CD4-positive, alpha-beta T cell treated with Interferon gamma for 1 hour (primary cell): ENCODE measurements around the gene TMF1.
A peak's percentile ranks its signal among the peaks of the same experiment; 100 is the strongest.

Experiments used
- DNase-seq: peaks from one replicate; pipeline ENCODE4 v3.0.0-alpha.2; 2020

Gene TMF1

DNA sequence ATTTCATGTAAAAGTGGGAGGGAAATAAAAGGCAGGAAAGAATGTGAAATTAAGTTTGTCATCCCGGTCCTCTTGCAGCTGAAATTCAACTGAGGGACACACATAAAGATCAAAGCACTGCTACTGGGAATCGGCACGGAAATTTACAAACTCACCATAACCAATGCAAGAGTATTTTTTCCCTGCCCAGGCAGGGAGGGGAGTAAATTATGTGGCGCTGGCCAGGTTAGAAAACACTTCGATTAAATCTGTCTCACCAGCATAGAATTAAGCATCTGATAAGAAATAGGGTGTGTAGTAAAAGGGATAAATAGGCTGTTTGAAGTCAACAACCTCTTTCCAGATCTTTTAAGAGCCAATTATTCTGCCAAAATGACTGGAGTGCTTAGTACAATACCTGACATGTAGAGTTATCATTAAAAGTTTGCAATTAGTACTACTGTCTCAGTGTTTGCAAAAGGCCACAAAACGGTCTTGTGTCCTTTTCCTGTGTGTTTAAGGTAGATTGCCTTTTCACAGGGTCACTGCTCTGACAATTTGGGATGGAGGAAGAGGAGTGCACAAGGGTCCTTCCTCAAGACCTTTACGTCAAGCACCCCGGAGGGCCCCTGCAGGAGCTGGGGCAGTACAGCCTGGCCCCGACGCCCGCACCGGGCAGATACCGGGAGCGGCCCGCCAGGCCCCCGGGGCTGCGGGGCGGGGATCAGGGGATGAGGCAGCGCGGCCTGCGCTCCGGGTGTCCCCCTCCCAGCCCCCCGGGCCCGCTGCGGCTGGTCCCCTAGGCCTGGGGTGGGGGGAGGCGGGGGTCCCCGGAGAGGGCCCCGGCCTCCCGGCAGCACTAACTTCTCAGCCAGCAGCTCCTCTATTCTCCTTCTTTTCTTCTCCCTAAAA, 27.4 kb upstream of the TMF1 start:
- DNase-seq: no peak

GRCh38 chr3:69072928-69073327, 20.8 kb upstream of the TMF1 start:
- no peak for DNase-seq

- DNase-seq: no peak
These were observed 14.0 kb upstream of the TMF1 start for GRCh38 chr3:69066121-69066520.

GRCh38 chr3:69065318-69065964, 13.3 kb upstream of the TMF1 start:
- no peak for DNase-seq

DNA sequence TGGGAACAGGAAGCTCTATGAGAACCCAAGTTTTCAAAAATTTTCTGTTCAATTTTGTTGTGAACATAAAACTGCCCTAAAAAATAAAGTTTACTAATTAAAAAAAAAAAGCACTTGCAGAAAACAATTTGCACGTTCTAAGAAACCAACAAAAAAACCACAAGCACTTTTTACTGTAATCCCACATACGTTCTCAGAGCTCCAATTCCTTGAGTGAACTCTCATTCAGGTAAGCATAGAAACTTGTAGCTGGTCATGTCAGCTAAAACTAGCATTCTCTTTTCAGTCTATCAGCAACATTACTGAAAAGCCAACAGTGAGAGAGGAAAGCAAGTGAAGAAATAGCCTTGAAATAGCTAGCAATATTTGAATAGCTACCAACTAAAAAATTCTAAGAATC, 11.5 kb upstream of the TMF1 start:
- no peak for DNase-seq

- no peak for DNase-seq
These were observed 7.6 kb upstream of the TMF1 start for GRCh38 chr3:69059688-69060087.

DNA sequence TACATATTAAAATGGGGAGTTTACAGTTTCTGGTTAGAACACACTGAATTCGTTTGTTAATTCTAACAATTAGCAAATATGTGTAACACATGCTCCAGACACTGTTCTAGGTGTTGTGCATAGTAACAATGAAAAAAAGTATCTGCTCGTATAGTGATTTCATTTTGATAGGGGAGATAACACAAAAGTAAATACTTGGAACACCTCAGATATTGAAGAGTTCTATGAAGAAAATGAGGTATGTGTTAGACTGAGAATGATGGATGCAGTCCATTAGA, 6.8 kb upstream of the TMF1 start:
- DNase-seq: no peak

DNA sequence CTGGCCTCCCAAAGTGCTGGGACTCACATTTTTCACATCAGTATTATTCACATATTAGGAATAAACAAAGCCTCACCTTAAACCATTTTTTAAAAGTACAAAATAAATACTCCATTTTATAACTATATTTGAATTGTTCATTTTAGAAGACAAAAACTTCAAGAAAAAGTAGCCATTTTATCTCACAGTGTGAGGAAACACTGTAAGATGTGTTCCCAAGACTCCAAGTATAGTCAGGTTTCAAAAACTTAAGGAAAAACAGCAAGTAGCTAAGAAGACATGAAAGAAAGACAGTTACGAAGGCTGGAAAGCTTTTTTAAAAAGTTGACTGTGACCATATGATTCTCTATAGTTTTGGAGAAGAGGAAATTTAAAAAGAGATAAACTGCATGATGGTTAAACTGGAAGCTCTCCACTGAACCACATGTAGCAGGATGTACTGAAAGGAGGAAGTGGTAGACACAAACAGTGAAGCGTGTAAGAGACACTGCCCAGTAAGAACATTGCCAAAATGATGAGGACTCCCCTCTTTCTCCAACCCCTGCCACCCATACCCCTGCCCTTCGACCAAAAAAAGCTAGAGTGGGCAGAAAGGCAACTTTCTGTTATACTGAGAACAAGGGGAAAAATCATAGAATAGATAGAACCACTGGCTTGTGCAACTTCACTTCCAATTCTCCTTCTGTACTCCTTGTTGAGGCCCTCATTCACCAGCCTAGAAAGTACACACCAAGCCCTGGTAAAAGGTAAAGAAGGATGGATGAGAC, 6.2 kb upstream of the TMF1 start:
- DNase-seq: no peak

GRCh38 chr3:69052472-69052898, 352 bp upstream of the TMF1 start:
- DNase-seq: no peak

DNA sequence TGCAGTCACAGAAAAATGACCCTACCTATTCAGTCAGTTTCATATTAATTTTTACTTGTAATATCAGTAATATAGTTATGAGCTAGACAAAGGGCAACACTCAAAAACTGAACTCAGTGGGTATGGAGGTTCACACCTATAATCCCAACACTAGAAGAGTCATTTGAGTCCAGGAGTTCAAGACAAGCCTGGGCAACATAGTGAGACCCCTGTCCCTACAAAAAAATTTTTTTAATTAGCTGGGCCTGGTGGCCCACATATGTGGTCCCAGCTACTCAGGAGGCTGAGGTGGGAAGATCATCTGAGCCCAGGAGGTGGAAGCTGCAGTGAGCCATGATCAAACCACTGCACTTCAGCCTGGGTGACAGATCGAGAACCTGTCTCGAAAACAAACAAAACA, 3.1 kb downstream of the TMF1 start:
- DNase-seq: no peak

GRCh38 chr3:69044608-69045007, 7.5 kb downstream of the TMF1 start:
- no peak for DNase-seq

GRCh38 chr3:69033470-69033869, 18.7 kb downstream of the TMF1 start:
- no peak for DNase-seq

- DNase-seq: no peak
These were observed 19.4 kb downstream of the TMF1 start for GRCh38 chr3:69032737-69033136.

GRCh38 chr3:69032142-69032541, 20.0 kb downstream of the TMF1 start:
- no peak for DNase-seq

DNA sequence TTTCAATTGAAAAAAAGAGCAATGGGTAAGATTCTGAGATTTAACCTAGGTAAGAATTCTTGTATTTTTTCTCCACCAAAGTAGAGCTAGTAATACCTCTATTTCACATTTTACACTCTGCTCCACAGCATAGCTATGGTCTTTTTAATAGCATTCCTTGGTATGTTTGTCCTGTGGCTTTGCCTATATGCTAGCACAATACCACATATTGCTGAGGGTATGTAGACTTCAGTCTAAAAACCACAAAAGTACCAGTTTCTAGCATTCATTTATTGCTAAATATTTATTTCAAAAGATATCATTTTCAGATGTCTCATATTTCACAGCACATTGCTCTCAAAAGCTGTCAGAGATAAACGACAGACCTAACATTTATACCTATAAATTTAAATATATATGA, 20.5 kb downstream of the TMF1 start:
- DNase-seq: no peak

DNA sequence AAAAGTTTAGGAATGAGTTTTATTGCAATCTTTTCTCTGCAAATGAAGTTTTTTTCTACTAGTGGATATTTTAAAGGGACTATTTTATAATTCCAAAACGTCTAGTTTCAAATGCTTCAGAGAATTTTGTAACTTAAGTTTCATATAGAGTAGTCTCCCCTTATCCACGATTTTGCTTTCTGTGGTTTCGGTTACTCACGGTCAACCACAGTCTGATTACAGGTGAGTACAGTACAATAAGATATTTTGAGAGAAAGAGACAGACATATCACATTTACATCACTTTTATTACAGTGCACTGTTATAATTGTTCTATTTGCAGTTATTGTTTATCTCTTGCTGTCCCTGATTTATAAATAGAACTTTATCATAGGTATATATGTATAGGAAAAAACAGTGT, 31.3 kb downstream of the TMF1 start:
- no peak for DNase-seq

DNA sequence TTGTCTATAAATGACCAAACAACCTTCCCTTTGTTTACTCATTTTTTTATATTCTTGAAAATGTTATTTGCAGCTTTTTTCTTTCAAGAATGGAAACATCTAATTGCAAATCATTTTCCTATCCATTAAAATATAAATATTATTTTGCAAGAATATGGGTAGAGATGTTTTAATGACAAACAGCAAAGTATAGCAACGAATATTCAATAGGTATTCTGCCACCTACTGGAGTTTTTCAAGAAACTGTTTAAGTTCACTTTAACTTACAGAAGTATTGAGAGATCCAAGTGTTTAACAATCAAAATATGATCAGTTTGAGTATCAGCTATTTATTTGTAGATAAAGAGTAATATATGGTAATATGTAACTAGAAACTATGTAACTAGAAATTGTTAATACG, 31.7 kb downstream of the TMF1 start:
- DNase-seq: no peak

GRCh38 chr3:69016901-69017300, 35.2 kb downstream of the TMF1 start:
- DNase-seq: no peak

DNA sequence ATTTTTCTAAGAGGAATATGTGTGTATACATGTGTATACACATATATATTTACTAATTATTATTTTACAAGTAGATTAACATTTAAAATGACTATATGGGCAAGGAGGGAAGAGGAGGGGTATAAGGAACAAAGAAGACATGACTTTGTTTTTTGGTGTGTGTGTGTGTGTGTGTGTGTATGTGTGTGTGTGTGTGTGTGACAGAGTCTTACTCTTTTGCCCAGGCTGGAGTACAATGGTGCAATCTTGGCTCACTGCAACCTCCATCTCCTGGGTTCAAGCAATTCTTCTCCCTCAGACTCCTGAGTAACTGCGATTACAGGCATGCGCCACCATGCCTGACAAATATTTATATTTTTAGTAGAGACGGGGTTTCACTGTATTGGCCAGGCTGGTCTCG, 36.0 kb downstream of the TMF1 start:
- DNase-seq: no peak

- DNase-seq: no peak
These were observed 38.0 kb downstream of the TMF1 start for GRCh38 chr3:69014022-69014580.

DNA sequence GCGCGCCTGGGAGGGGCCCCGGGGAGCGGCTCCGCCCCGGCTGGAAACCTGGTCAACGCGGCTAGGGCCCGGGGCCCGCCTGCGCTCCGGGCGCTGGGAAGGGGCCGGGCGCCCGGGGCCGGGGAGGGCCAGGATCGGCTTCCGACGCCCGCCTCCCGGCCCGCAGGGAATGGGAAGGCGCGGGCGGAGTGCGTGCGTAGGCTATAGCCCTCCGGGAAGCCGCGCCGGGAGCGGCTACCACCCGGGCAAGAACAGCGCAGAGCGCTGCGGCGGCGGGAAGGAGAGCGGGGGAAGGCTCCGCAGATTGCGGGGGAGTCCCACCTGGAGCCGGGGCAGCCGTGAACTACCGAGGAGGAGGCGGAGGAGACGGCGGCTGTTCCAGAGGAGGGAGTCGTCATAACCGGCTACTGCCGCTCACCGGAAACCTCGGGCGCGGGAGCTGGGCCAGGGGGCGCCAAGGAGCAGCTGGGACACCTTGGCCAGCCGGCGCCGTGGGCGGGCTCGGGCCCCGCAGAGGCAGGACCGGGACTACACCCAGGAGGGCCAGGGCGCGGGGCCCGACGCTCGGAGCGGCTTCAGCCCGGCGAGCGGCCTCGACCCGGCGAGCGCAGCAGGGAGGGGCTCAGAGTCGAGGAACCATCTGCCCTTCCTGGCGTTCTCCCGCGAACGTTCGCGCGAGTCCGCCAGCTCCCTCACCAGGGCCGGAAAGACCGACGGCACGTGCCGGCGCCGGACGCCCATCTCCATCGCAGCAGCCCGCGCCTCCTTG, 38.7 kb downstream of the TMF1 start, which contains the start of gene EOGT:
EOGT (minus strand) TSS at position 432 of the 769 bp plus-strand sequence. CDS start 3,838 bp downstream, outside the sequence.
- peak; percentile 75 for DNase-seq

DNA sequence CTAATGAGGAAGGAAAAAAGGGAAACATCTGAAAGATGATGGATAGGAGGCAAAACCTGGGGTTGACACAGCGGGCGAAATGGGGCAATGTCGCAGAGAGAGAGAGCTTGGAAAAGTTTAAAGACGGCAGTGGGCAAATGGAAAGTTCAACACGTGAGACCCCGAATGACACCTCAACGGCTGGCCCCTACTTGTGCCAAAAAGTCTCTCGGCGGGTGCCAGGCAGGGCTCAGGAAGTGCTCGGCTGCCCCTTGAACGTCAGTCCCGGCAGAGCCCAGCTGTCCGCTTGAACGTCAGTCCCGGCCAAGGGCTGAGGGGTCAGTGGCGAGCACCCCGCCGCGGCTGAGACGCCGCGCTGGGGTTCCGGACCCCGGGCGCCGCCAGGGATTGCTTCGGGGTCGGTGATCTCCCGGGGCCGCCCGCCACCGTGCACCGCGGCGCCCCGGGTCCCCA, 39.3 kb downstream of the TMF1 start:
- peak; percentile 19 for DNase-seq
